GM12878 (cell line): ENCODE data around the gene SWT1. TPM values are rescaled to one million over a fixed set of nuclear protein-coding genes. Genes with fewer than 3 reads are reported as not detected.

Source experiments
- ATAC-seq: fragments of 200-7000 bp; cut with Tn5 transposase; 3 replicates; pipeline ENCODE4 v1.9.1; 2020; ENCODE audit warnings: mild to moderate bottlenecking, moderate library complexity
- BruUV-seq: library from RNA; stranded (reverse); fragments of 400-500 nt; replicated peaks from 2 replicates; lab custom pipeline; 2021; lab: Mats Ljungman, UMichigan
- CTCF ChIA-PET: fragments of 300-600 bp; sonication (Branson Sonifier 250); formaldehyde crosslinking; extraction: SDS; loops from one replicate; lab custom pipeline; 2021; ENCODE audit warnings: inconsistent platforms; lab: Yijun Ruan, JAX
- POLR2A ChIA-PET: fragments of 350-600 bp; formaldehyde crosslinking; extraction: SDS; loops from one replicate; lab custom pipeline; 2021; ENCODE audit warnings: inconsistent platforms; lab: Charles Lee
- RAD21 ChIA-PET: fragments of 300-600 bp; sonication (Branson Sonifier 250); formaldehyde crosslinking; loops from one replicate; lab custom pipeline; 2023; ENCODE audit warnings: antibody characterized with exemption; ENCODE audit not compliant: unreplicated experiment; lab: Charles Lee
- SMC1A ChIA-PET: fragments of 300-600 bp; sonication (Branson Sonifier 250); formaldehyde crosslinking; loops from one replicate; lab custom pipeline; 2023; ENCODE audit not compliant: unreplicated experiment, uncharacterized antibody; lab: Charles Lee
- DNase-seq: peaks from one replicate; pipeline ENCODE4 v3.0.0-alpha.2; 2011; ENCODE audit warnings: low read depth, low spot score
- FAIRE-seq: peaks from 3 replicates; lab custom pipeline; 2011; peaks lifted over from hg19 to GRCh38; lab: Jason Lieb, UNC
- H2AFZ ChIP-seq: 2 replicates; pipeline ENCODE4 v1.6.0; 2011; ENCODE audit warnings: low read depth, low read length, control low read depth; ENCODE audit not compliant: control insufficient read depth
- H3K27ac ChIP-seq: 2 replicates; pipeline ENCODE4 v1.5.1; 2011; ENCODE audit warnings: control low read depth; ENCODE audit not compliant: control insufficient read depth, insufficient read depth
- H3K27me3 ChIP-seq, 2 experiments: replicated peaks in 1 of 2; 2 replicates each; pipeline versions ENCODE4 v1.6.0 to v1.6.1; 2011; ENCODE audit warnings: low read length in 1 of 2; ENCODE audit not compliant: control insufficient read depth in 2 of 2, insufficient read depth in 2 of 2
- H3K36me3 ChIP-seq, 2 experiments: 2 replicates each; pipeline ENCODE4 v1.5.1; 2011; ENCODE audit warnings: low read length in 1 of 2; ENCODE audit not compliant: control insufficient read depth in 2 of 2, insufficient read depth in 2 of 2
- H3K4me1 ChIP-seq: 2 replicates; pipeline ENCODE4 v1.6.1; 2011; ENCODE audit warnings: mild to moderate bottlenecking, low read length, moderate library complexity, mixed read lengths; ENCODE audit not compliant: control insufficient read depth, insufficient read depth
- H3K4me2 ChIP-seq: 2 replicates; pipeline ENCODE4 v1.6.0; 2011; ENCODE audit warnings: control low read depth; ENCODE audit not compliant: control insufficient read depth, insufficient read depth
- H3K4me3 ChIP-seq: fragments of 200-600 bp; sonication (generic); 2 replicates; pipeline ENCODE4 v1.5.1; 2016
- H3K79me2 ChIP-seq: 2 replicates; pipeline ENCODE4 v1.6.0; 2011; ENCODE audit warnings: low read length; ENCODE audit not compliant: control insufficient read depth, insufficient read depth
- H3K9ac ChIP-seq: 2 replicates; pipeline ENCODE4 v1.8.0; 2011; ENCODE audit warnings: low read length, control low read depth, mixed read lengths; ENCODE audit not compliant: control insufficient read depth, insufficient read depth
- H3K9me3 ChIP-seq: replicated peaks from 3 replicates; pipeline ENCODE4 v1.5.1; 2011; ENCODE audit warnings: mild to moderate bottlenecking, low read length; ENCODE audit not compliant: control insufficient read depth, insufficient read depth
- H4K20me1 ChIP-seq: 2 replicates; pipeline ENCODE4 v1.6.0; 2011; ENCODE audit not compliant: control insufficient read depth, insufficient read depth
- ATF3 ChIP-seq: IDR thresholded peaks from 2 replicates; pipeline ENCODE4 v1.6.1; 2011; ENCODE audit warnings: low read depth, mild to moderate bottlenecking, low read length, moderate library complexity, borderline replicate concordance; ENCODE audit errors: extremely low read depth
- CHD4 ChIP-seq: fragments of 200-600 bp; sonication (generic); IDR thresholded peaks from 2 replicates; pipeline ENCODE4 v1.6.1; 2016; ENCODE audit warnings: mild to moderate bottlenecking
- CREB1 ChIP-seq: IDR thresholded peaks from 2 replicates; pipeline ENCODE4 v1.6.1; 2012; ENCODE audit warnings: low read depth, mild to moderate bottlenecking, inconsistent platforms
- CUX1 ChIP-seq: IDR thresholded peaks from 2 replicates; pipeline ENCODE4 v1.6.1; 2012; ENCODE audit warnings: improper control_type of control experiment, low read depth, low read length; ENCODE audit not compliant: insufficient replicate concordance
- RBBP5 ChIP-seq: fragments of 200-600 bp; sonication (generic); conservative IDR thresholded peaks from 2 replicates; pipeline ENCODE4 v1.6.1; 2016
- SMC3 ChIP-seq: IDR thresholded peaks from 2 replicates; pipeline ENCODE4 v1.6.1; 2011; ENCODE audit warnings: low read length, improper control_type of control experiment, borderline replicate concordance
- SUPT20H ChIP-seq: IDR thresholded peaks from 2 replicates; pipeline ENCODE4 v1.6.1; 2011; ENCODE audit warnings: low read depth, mild to moderate bottlenecking, low read length, moderate library complexity, borderline replicate concordance; ENCODE audit not compliant: control insufficient read depth
- ZBTB40 ChIP-seq: fragments of 450-650 bp; IDR thresholded peaks from 2 replicates; pipeline ENCODE4 v1.6.1; 2016; ENCODE audit warnings: mild to moderate bottlenecking, moderate library complexity, borderline replicate concordance
- ZNF207 ChIP-seq: fragments of 450-650 bp; IDR thresholded peaks from 2 replicates; pipeline ENCODE4 v1.6.1; 2014; ENCODE audit warnings: antibody characterized with exemption, mild to moderate bottlenecking, borderline replicate concordance
- ZNF384 ChIP-seq: IDR thresholded peaks from 2 replicates; pipeline ENCODE4 v1.6.1; 2012; ENCODE audit warnings: low read depth, mild to moderate bottlenecking, low read length, improper control_type of control experiment, borderline replicate concordance
- ZSCAN29 ChIP-seq: fragments of 450-650 bp; IDR thresholded peaks from 2 replicates; pipeline ENCODE4 v1.6.1; 2017; ENCODE audit warnings: mild to moderate bottlenecking, moderate library complexity
- WGBS: methylation state at CpG from one replicate; pipeline ENCODE4 v1.1.6; 2016; ENCODE audit warnings: low lambda C conversion rate; ENCODE audit not compliant: insufficient replicate concordance, insufficient coverage; ENCODE audit errors: missing lambda C conversion rate; 5-methylcytosine and 5-hydroxymethylcytosine counted together
- in situ Hi-C: fragments of 300-500 bp; cut with MboI; formaldehyde crosslinking; loops from 9 replicates; pipeline ENCODE4 v1.14.3; 2018; ENCODE audit warnings: mixed read lengths
- intact Hi-C: fragments of 100-400 bp; cut with micrococcal nuclease; formaldehyde crosslinking; loops from one replicate; pipeline ENCODE4 v1.14.2; 2022; ENCODE audit not compliant: unreplicated experiment
- polyA plus RNA-seq, 11 experiments: library from polyadenylated mRNA; depleted of rRNA in 4 of 11; unstranded in 6 of 11; stranded (reverse) in 5 of 11; fragments of >200 nt; fragmentation: Nextera tagmentation in 4 of 11; fragmentation: Illumina TruSeq in 1 of 11; extraction: Ambion mirVana in 4 of 11; extraction: Trizol in 1 of 11; gene quantifications; 1 replicate in 1 of 11; 2 replicates in 10 of 11; pipeline versions ENCODE4 v1.2.1 to v1.2.3, GENCODE V29; 2011 to 2016; ENCODE audit warnings: inconsistent platforms in 2 of 11, missing spikeins in 2 of 11, low read depth in 1 of 11
- total RNA-seq, 4 experiments: library from RNA; depleted of rRNA in 3 of 4; stranded (reverse); fragments of >200 nt in 3 of 4; fragmentation: Illumina TruSeq in 1 of 4; extraction: Trizol in 1 of 4; gene quantifications; 2 replicates each; pipeline versions ENCODE4 v1.2.1 to v1.2.3, GENCODE V29; 2013 to 2021

The SWT1 gene
- total and polyA plus RNA-seq, 10 of the 15 experiments (the other 5 are each of a cell fraction or from before 2014, with no cell fraction given), result 1.0 to 4.2 (median 2.6) TPM

- WGBS, result 59% methylated on average over 3 of the region's 3 CpGs
- CTCF ChIA-PET, result interaction anchor here (0.7 to 1.4 kb wide), 3 partner anchors 33 to 473 kb away, joined by 3 to 4 read pairs (median 3); no protein-coding TSS in a partner anchor
- no peaks in the 10 kb centered on the region for H4K20me1 ChIP-seq
- no peak overlapping the region for H3K4me2 ChIP-seq
- TF ChIP-seq CUX1, result no peak
- no peak for TF ChIP-seq RBBP5
- TF ChIP-seq ZNF384, result no peak
- TF ChIP-seq ZSCAN29, result no peak
- TF ChIP-seq CREB1, result no peak
- TF ChIP-seq ATF3, result no peak
- TF ChIP-seq ZBTB40, result no peak
- no peak for TF ChIP-seq ZNF207
- TF ChIP-seq CHD4, result no peak
- TF ChIP-seq SUPT20H, result no peak
- TF ChIP-seq SMC3, result no peak
- FAIRE-seq (no peak), DNase-seq (no peak), ATAC-seq (no peak)
- in situ Hi-C loops, result no loop called here
- H3K9me3 ChIP-seq, result no peaks in the 10 kb centered on the region
- H3K9ac ChIP-seq, result no peak overlapping the region
- no peaks in the 10 kb centered on the region for H3K4me1 ChIP-seq
- SMC1A ChIA-PET, result interaction anchor here (0.8 to 1.2 kb wide), 2 partner anchors 82 to 106 kb away, joined by 3 read pairs; no protein-coding TSS in a partner anchor
- no peak overlapping the region for H2AFZ ChIP-seq
- no peaks in the 10 kb centered on the region for H3K27me3 ChIP-seq
- no peak overlapping the region for H3K4me3 ChIP-seq
- no peak overlapping the region for H3K27ac ChIP-seq
- no peaks in the 10 kb centered on the region for H3K36me3 ChIP-seq
- RAD21 ChIA-PET, result interaction anchor here (1.8 kb wide), 1 partner anchor 388 kb away, joined by 4 read pairs; no protein-coding TSS in a partner anchor
- POLR2A ChIA-PET, result no interaction called here
- intact Hi-C loops, result no loop called here
- H3K79me2 ChIP-seq, result no peaks in the 10 kb centered on the region
- no TSS peak for BruUV-seq
Observed at GRCh38 chr1:185207980-185208602, 51.1 kb downstream of the SWT1 start.
